ENCODE measurements around the gene FRMD4A.

DNA sequence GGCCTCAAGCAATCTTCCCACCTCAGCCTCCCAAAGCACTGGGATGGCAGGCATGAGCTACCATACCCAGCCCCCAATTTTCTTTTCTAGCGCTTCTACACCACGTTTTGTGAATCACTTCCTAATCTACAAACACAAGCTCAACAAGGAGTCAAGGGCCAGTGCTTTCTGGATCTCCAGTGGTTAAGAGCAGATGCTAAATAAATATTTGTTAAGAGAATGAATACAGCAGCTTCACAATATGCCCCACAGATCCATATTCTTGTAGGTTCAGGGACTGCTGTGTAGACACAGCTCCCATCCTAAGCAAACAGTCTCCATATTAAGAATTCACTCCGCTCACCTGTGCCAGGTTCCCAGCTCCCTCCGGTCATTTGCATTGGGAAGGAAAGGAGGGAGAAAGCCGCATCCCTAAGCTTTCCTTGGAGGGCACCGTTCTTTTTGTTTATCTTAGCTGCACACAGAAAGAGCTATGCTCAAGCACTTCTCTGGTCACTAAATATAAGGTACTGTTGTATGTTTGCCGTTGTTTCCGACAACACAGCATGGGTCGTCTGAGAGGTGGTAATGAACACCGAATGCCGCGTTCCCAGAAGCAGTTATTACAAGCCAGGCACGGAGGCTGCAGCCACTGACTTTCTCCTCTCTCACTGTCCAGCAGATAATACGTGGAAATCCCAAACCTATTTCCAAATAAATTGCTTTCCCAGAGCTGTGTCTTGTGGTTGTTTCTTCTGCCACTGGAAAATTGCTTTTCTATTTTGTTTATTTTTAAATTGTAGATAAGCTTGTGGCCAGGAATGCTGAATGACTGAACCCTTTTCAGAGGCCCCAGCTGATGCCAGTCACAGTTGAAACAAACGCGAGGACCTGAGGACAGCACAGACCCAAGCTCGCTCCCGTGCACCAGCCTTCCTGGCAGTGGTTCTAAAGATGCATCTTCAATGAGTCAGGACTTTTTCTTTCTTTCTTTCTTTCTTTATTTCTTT is 526.9 kb downstream of the FRMD4A start:
- TF ChIP-seq, protein P1, sequence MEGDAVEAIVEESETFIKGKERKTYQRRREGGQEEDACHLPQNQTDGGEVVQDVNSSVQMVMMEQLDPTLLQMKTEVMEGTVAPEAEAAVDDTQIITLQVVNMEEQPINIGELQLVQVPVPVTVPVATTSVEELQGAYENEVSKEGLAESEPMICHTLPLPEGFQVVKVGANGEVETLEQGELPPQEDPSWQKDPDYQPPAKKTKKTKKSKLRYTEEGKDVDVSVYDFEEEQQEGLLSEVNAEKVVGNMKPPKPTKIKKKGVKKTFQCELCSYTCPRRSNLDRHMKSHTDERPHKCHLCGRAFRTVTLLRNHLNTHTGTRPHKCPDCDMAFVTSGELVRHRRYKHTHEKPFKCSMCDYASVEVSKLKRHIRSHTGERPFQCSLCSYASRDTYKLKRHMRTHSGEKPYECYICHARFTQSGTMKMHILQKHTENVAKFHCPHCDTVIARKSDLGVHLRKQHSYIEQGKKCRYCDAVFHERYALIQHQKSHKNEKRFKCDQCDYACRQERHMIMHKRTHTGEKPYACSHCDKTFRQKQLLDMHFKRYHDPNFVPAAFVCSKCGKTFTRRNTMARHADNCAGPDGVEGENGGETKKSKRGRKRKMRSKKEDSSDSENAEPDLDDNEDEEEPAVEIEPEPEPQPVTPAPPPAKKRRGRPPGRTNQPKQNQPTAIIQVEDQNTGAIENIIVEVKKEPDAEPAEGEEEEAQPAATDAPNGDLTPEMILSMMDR (IDR thresholded peaks at IDR 0.05), result no peak
- no peak for TF ChIP-seq POLR2A (IDR thresholded peaks at IDR 0.05)
